Type B pancreatic cell (in vitro differentiated cells): ENCODE data around the gene BBX. TPM values are rescaled to one million over a fixed set of nuclear protein-coding genes. Genes with fewer than 3 reads are reported as not detected.

Experiments
- DNase-seq: peaks from one replicate; pipeline ENCODE4 v3.0.0; 2021; ENCODE audit warnings: mixed read lengths; ENCODE audit not compliant: unreplicated experiment; ENCODE audit errors: extremely low spot score
- H3K27ac Mint-ChIP-seq: 2 replicates; pipeline ENCODE4 v1.8.0; 2021; ENCODE audit warnings: mild to moderate bottlenecking, mixed read lengths
- H3K27me3 Mint-ChIP-seq: 2 replicates; pipeline ENCODE4 v1.8.0; 2021; ENCODE audit warnings: mixed read lengths
- H3K36me3 Mint-ChIP-seq: 2 replicates; pipeline ENCODE4 v1.8.0; 2021; ENCODE audit warnings: mixed read lengths
- H3K4me1 Mint-ChIP-seq: one replicate; pipeline ENCODE4 v1.8.0; 2021; ENCODE audit warnings: mixed read lengths; ENCODE audit not compliant: unreplicated experiment
- H3K4me3 Mint-ChIP-seq: 2 replicates; pipeline ENCODE4 v1.8.0; 2021; ENCODE audit warnings: mild to moderate bottlenecking, mixed read lengths
- H3K9me3 Mint-ChIP-seq: 2 replicates; pipeline ENCODE4 v1.8.0; 2021; ENCODE audit warnings: mixed read lengths
- long read RNA-seq: library from polyadenylated mRNA; unstranded; transcript quantifications from one replicate; pipeline ENCODE4 v2.0.0, GENCODE V29; 2020
- total RNA-seq: library from RNA; stranded (reverse); gene quantifications from 2 replicates; pipeline ENCODE4 v1.2.1, GENCODE V29; 2021; ENCODE audit warnings: low replicate concordance
- TF ChIP-seq, protein P1 (sequence below): fragments of 200-600 bp; sonication (generic); conservative IDR thresholded peaks from 2 replicates; pipeline ENCODE4 v1.5.0; 2021; ENCODE audit warnings: antibody characterized with exemption, mild to moderate bottlenecking

Gene BBX
- 41.2 and 52.8 TPM in 2 replicates for total RNA-seq
- long read RNA-seq, partial matches to known transcripts = 150 of 186 reads
- long read RNA-seq, other reads (novel, unspliced or antisense) = 35 of 186 reads

GRCh38 chr3:107522510-107523288, at the start of gene BBX:
TSS of gene BBX (plus strand) at chr3:107522962. CDS start at chr3:107710461, 187,499 bp downstream.
- Mint-ChIP-seq H3K9me3 (no peaks in the 10 kb centered on the region), H3K36me3 (peaks cover 4% of the 10 kb centered on the region), H3K4me3 (peak within 1 kb of the TSS; percentile 97), H3K27me3 (no peaks in the 10 kb centered on the region), H3K4me1 (peaks cover 11% of the 10 kb centered on the region), H3K27ac (peak within 1 kb of the TSS; percentile 95)
- TF ChIP-seq, protein P1, sequence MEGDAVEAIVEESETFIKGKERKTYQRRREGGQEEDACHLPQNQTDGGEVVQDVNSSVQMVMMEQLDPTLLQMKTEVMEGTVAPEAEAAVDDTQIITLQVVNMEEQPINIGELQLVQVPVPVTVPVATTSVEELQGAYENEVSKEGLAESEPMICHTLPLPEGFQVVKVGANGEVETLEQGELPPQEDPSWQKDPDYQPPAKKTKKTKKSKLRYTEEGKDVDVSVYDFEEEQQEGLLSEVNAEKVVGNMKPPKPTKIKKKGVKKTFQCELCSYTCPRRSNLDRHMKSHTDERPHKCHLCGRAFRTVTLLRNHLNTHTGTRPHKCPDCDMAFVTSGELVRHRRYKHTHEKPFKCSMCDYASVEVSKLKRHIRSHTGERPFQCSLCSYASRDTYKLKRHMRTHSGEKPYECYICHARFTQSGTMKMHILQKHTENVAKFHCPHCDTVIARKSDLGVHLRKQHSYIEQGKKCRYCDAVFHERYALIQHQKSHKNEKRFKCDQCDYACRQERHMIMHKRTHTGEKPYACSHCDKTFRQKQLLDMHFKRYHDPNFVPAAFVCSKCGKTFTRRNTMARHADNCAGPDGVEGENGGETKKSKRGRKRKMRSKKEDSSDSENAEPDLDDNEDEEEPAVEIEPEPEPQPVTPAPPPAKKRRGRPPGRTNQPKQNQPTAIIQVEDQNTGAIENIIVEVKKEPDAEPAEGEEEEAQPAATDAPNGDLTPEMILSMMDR = no peak
- DNase-seq = peak; percentile 92

DNA sequence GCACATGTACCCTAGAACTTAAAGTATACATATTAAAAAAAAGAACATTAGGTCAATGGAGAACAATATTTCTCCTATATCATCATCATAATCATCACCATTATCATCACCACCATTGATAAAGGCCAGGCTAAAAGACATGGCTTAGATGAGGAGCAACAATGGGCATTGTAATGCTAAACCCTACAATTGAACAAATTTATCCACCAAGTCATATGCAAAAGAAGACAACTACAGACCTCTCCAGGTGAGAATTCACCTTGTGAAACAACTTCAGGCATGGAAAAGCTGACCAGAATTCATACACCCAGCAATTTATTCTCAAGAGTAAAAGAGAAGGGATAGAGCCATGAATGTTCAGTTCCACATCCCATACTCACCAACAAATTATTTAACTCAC, 46.3 kb upstream of the BBX start:
- H3K36me3 Mint-ChIP-seq = no peaks in the 10 kb centered on the region
- DNase-seq = no peak
- peaks cover 2% of the 10 kb centered on the region for H3K27me3 Mint-ChIP-seq
- TF ChIP-seq, protein P1 = no peak
- no peak overlapping the region for H3K4me3 Mint-ChIP-seq
- no peak overlapping the region for H3K27ac Mint-ChIP-seq
- H3K4me1 Mint-ChIP-seq = no peaks in the 10 kb centered on the region
- no peaks in the 10 kb centered on the region for H3K9me3 Mint-ChIP-seq

DNA sequence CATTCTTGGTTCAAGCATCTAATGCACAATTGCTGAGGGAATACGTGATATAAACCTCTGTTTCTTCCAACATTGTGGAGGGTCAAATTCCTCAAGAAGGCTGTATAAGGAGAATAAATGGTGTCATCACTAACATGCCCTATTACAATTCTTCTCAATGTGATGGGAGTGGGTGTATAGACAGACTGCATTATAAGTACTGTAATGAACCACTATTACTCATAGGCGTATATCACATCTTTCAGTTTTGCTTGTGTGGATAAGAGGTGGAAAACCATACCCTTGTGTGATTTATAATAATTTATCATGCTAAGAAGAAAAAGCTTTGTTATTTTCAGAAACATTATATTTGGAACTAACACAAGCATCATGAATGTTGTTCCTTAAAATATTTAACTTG, 35.3 kb upstream of the BBX start:
- no peaks in the 10 kb centered on the region for H3K27me3 Mint-ChIP-seq
- no peak for DNase-seq
- H3K4me3 Mint-ChIP-seq = no peak overlapping the region
- TF ChIP-seq, protein P1 = no peak
- no peaks in the 10 kb centered on the region for H3K9me3 Mint-ChIP-seq
- no peak overlapping the region for H3K27ac Mint-ChIP-seq
- no peaks in the 10 kb centered on the region for H3K4me1 Mint-ChIP-seq
- H3K36me3 Mint-ChIP-seq = no peaks in the 10 kb centered on the region

DNA sequence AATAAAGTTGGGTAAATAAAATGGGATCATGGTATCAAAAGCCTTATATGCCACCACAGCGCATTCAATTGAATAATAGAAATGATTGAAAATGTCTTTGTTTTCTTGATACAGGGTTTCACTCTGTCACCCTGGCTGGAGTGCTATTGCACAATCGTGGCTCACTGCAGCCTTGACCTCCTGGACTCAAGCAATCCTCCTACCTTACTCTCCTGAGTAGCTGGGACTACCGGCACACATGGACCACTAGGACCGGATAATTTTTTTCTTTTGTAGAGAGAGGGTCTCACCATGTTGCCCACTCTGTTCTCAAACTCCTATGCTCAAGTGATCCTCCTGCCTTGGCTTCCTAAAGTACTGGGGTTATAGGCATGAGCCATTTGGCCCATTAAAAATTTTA, 33.8 kb upstream of the BBX start:
- no peaks in the 10 kb centered on the region for H3K36me3 Mint-ChIP-seq

GRCh38 chr3:107493134-107493533, 29.6 kb upstream of the BBX start:
- DNase-seq = no peak
- no peaks in the 10 kb centered on the region for H3K36me3 Mint-ChIP-seq
- TF ChIP-seq, protein P1 = no peak
- no peak overlapping the region for H3K4me3 Mint-ChIP-seq
- no peaks in the 10 kb centered on the region for H3K4me1 Mint-ChIP-seq
- H3K9me3 Mint-ChIP-seq = no peaks in the 10 kb centered on the region
- no peak overlapping the region for H3K27ac Mint-ChIP-seq
- H3K27me3 Mint-ChIP-seq = peaks cover 4% of the 10 kb centered on the region

More for the DNA sequence above, 33.8 kb upstream of the BBX start:
- no peaks in the 10 kb centered on the region for H3K4me1 Mint-ChIP-seq
- TF ChIP-seq, protein P1 = no peak
- H3K27me3 Mint-ChIP-seq = peaks cover 4% of the 10 kb centered on the region
- DNase-seq = no peak
- no peaks in the 10 kb centered on the region for H3K9me3 Mint-ChIP-seq
- no peak overlapping the region for H3K27ac Mint-ChIP-seq
- no peak overlapping the region for H3K4me3 Mint-ChIP-seq
